HG03432 (cell line): ENCODE results near the gene IFI30.

Experiments used
- ATAC-seq: cut with Tn5 transposase; IDR thresholded peaks from one replicate; pipeline ENCODE4 v1.9.1; 2021; ENCODE audit warnings: mild to moderate bottlenecking, moderate library complexity; ENCODE audit not compliant: unreplicated experiment

The IFI30 gene

DNA sequence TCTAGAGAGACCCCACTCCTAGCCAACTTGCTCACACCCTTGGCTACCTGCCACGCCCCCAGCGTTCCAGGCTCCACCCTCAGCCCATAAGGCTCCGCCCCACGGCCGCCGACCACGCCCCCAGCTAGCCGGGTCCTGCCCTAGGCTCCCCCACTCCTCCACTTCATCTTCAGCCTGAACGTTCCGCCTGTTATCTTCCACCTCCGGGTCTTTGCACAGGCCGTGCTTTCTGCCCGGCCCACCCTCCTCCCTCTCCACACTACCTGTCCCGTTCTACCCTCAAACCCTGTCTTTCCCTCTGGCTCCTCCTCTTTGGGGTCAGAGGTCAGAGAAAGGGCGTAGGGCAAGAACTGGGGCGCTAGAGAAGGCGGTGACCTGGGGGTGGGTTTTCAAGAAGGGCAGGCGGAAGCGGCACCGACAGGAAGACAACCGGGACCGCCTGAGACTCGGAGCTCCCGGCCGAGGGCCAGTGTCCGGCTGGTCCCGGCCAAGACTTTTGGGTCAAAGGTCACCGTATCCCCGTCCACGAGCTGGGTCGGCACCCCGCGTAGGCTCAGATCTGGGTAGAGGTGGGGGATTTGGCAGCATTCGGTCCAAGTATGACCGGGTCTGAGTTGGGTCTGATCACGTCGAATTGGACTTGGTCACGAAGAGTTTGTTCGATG lies 50.4 kb downstream of the IFI30 start:
- peak; percentile 9 for ATAC-seq

- peak; percentile 87 for ATAC-seq
Measured at GRCh38 chr19:18224525-18225354, 51.1 kb downstream of the IFI30 start.

DNA sequence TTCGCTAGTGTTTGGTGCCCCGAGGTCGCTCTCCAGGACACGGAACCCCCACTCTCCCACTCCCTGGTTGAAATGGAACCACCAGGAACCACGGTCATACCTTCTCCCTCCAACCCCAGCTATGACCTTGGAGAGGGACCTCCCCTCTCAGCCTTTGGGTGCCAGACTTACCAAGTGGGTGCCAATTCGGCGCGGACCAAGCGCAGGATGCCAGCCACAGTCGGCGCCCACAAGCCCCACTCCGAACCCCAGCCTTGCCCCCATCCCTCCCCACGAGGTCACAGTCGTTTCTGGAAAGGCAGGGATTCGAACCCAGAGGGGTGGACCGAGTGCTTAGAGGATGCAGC lies 51.7 kb downstream of the IFI30 start:
- ATAC-seq = no peak

GRCh38 chr19:18225702-18226468 lies 52.3 kb downstream of the IFI30 start, which contains the start of gene PDE4C:
Gene PDE4C, minus strand, starts transcription at chr19:18226438. Its CDS starts 23 bp downstream, at chr19:18226415.
- ATAC-seq = no peak

DNA sequence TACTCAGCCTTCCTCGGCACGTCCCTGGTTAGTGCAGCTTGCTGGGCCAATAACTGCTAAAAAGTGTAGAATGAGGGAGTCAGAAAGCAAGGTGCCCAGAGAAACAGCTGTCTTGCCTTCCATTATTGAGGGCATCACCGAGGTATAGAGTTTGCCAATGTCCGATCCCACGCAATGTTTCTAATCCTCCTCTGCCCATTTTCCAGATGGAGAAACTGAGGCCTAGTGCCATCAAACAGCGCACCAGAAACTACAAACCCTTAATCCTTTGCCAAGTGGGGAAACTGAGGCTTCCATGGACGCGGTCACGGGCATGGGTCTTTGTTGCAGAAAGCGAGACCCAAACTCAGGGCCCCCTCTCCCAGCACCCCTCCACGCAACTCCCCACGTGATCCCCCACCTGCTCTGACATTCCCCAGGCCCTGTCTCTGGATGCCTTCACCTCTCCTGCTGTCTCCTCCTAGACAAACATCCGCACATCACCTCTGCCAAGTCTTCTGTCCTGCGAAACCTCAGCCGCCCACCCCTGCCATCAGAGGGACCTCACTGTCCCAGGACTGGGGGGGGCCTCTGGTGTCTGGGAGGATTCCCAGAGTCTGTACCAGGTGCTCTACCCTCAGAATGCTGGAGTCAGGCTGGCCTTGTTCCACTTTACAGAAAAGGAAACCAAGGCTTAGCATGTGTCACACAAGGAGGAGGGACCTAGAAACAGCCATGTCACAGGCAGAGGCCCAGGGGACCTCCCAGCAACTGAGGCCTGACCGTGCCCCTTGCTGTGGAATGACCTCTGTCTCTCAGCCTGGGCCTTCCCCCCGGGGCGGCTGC lies 53.6 kb downstream of the IFI30 start:
- ATAC-seq = no peak
